H1 (cell line): Measurements from ENCODE around the gene SMAD6.

Experiments used
- CEBPB ChIP-seq: IDR thresholded peaks from 2 replicates; pipeline ENCODE4 v1.6.1; 2012; ENCODE audit warnings: low read depth, low read length
- CHD2 ChIP-seq: IDR thresholded peaks from 2 replicates; pipeline ENCODE4 v1.6.1; 2012; ENCODE audit warnings: low read length, improper control_type of control experiment
- CTCF ChIP-seq, 3 experiments: IDR thresholded peaks; 1 replicate in 2 of 3; 2 replicates in 1 of 3; pipeline versions ENCODE4 v1.5.1 to v1.6.1; 2011; ENCODE audit warnings: low read length in 3 of 3, mild to moderate bottlenecking in 3 of 3, inconsistent platforms in 2 of 3, low read depth in 1 of 3, moderate library complexity in 1 of 3; ENCODE audit not compliant: insufficient read depth in 1 of 3; ENCODE audit errors: control extremely low read depth in 1 of 3
- E2F6 ChIP-seq: IDR thresholded peaks from 2 replicates; pipeline ENCODE4 v1.6.1; 2012; ENCODE audit warnings: inconsistent platforms
- EP300 ChIP-seq, 2 experiments: IDR thresholded peaks; 1 replicate in 1 of 2; 2 replicates in 1 of 2; pipeline ENCODE4 v1.6.1; 2011 to 2012; ENCODE audit warnings: low read depth in 2 of 2, low read length in 2 of 2, mild to moderate bottlenecking in 2 of 2, borderline replicate concordance in 1 of 2, inconsistent platforms in 1 of 2, moderate library complexity in 1 of 2
- HDAC2 ChIP-seq, 2 experiments: fragments of 300-600 bp in 1 of 2; sonication (generic) in 1 of 2; IDR thresholded peaks; 2 replicates each; pipeline ENCODE4 v1.6.1; 2011 to 2012; ENCODE audit warnings: low read depth in 2 of 2, low read length in 2 of 2, mild to moderate bottlenecking in 2 of 2, moderate library complexity in 2 of 2, borderline replicate concordance in 1 of 2, inconsistent platforms in 1 of 2
- JUND ChIP-seq: IDR thresholded peaks from 2 replicates; pipeline ENCODE4 v1.6.1; 2011; ENCODE audit warnings: mild to moderate bottlenecking, improper control_type of control experiment, low read length
- PHF8 ChIP-seq: fragments of 200-600 bp; sonication (generic); conservative IDR thresholded peaks from 2 replicates; pipeline ENCODE4 v1.7.1; 2012; ENCODE audit warnings: low read depth, mild to moderate bottlenecking, inconsistent platforms, low read length, moderate library complexity
- POLR2A ChIP-seq, 2 experiments: IDR thresholded peaks; 1 replicate in 1 of 2; 2 replicates in 1 of 2; pipeline ENCODE4 v1.6.1; 2011; ENCODE audit warnings: low read depth in 2 of 2, low read length in 2 of 2, mild to moderate bottlenecking in 2 of 2; ENCODE audit errors: control extremely low read depth in 1 of 2
- POLR2AphosphoS5 ChIP-seq: IDR thresholded peaks from 2 replicates; pipeline ENCODE4 v1.6.1; 2011; ENCODE audit warnings: low read depth, low read length
- RAD21 ChIP-seq, 2 experiments: IDR thresholded peaks in 1 of 2; conservative IDR thresholded peaks in 1 of 2; 2 replicates each; pipeline ENCODE4 v1.6.1; 2011; ENCODE audit warnings: low read depth in 2 of 2, low read length in 2 of 2, improper control_type of control experiment in 1 of 2, inconsistent platforms in 1 of 2, mild to moderate bottlenecking in 1 of 2, moderate library complexity in 1 of 2
- SIN3A ChIP-seq, 2 experiments: IDR thresholded peaks in 1 of 2; conservative IDR thresholded peaks in 1 of 2; 2 replicates each; pipeline ENCODE4 v1.6.1; 2011 to 2012; ENCODE audit warnings: low read length in 2 of 2, improper control_type of control experiment in 1 of 2, low read depth in 1 of 2, mild to moderate bottlenecking in 1 of 2
- SRF ChIP-seq: IDR thresholded peaks from 2 replicates; pipeline ENCODE4 v1.6.1; 2011; ENCODE audit warnings: mild to moderate bottlenecking, low read depth, low read length, moderate library complexity

- no peak for TF ChIP-seq POLR2AphosphoS5
- TF ChIP-seq CTCF (IDR thresholded peaks at IDR 0.05; ENCODE audit: control extremely low read depth in 1 of 3, insufficient read depth in 1 of 3, low read depth in 1 of 3, low read length in 3 of 3), result no peak
- TF ChIP-seq SIN3A (conservative IDR thresholded peaks at IDR 0.05 in 1 of 2, IDR thresholded peaks at IDR 0.05 in 1 of 2; ENCODE audit: low read depth in 1 of 2, low read length in 2 of 2), result peak in 1 of 2 experiments; percentile 16; a peak in 1 of 4 replicates
- no peak for TF ChIP-seq E2F6
- TF ChIP-seq CHD2, result no peak
- no peak for TF ChIP-seq JUND
- TF ChIP-seq POLR2A (IDR thresholded peaks at IDR 0.05; ENCODE audit: control extremely low read depth in 1 of 2, low read depth in 2 of 2, low read length in 2 of 2), result no peak
- TF ChIP-seq RAD21 (IDR thresholded peaks at IDR 0.05 in 1 of 2, conservative IDR thresholded peaks at IDR 0.05 in 1 of 2; ENCODE audit: low read depth in 2 of 2, low read length in 2 of 2), result no peak
- no peak for TF ChIP-seq CEBPB
- TF ChIP-seq PHF8, result 0 out of 2 replicates have a peak, but pooled peaks have one; percentile 18
- peak in 1 of 2 experiments; percentile 53; a peak in 1 of 4 replicates for TF ChIP-seq HDAC2 (IDR thresholded peaks at IDR 0.05; ENCODE audit: borderline replicate concordance in 1 of 2, low read depth in 2 of 2, low read length in 2 of 2)
- no peak for TF ChIP-seq SRF
- no peak for TF ChIP-seq EP300 (IDR thresholded peaks at IDR 0.05; ENCODE audit: borderline replicate concordance in 1 of 2, low read depth in 2 of 2, low read length in 2 of 2)
Measured at GRCh38 chr15:66700802-66701421, 1.1 kb upstream of the SMAD6 start.
